HG02943 (cell line): ENCODE data around the gene C1orf35.

Experiments
- ATAC-seq: cut with Tn5 transposase; IDR thresholded peaks from one replicate; pipeline ENCODE4 v1.9.1; 2021; ENCODE audit warnings: mild to moderate bottlenecking, low read depth, moderate library complexity; ENCODE audit not compliant: unreplicated experiment

The C1orf35 gene

GRCh38 chr1:228066891-228067654 lies 36.1 kb downstream of the C1orf35 start:
- no peak for ATAC-seq

- no peak for ATAC-seq
These were observed 36.7 kb downstream of the C1orf35 start for GRCh38 chr1:228066416-228066815.

DNA sequence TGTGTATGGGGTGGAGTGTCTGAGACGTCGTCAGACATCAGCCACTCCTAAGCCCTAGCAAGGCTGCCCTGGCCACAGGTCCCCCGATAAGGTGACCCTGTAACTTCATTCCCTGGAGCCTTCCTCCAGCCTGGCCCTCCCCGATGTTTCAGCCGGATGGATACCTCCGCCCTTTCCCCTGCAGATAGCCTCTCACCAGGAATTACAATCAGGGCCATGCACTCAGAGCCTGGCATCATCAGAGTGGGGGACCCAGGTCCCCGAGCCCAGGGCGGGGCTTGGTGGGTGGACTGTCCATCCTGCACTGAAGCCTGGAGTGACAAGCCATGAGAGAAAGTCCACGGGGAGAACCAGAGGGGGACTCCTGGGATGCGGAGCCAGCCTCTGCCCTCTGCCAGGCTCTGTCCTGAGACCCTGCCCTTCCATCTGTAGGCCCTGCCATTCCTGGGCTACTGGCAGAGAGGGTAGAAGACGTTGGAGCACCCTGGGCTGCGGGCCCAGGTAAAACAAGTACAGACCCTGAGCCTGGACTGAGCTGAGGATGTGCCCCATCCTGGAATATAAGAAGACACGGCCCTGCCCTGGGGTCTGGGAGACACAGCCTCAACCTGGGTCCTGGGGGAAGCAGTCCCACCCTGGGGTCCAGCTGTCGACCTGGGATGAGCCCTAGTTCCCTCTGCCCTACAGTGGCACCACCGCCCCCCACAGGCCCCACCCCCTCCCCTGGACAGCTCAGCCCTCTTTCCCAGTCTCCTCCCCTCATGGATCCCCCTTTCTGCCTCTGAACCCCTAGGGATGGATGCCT lies 37.4 kb downstream of the C1orf35 start:
- no peak for ATAC-seq

GRCh38 chr1:228064741-228065542 lies 38.2 kb downstream of the C1orf35 start:
- ATAC-seq, result no peak

- ATAC-seq, result no peak
These were observed 38.8 kb downstream of the C1orf35 start for GRCh38 chr1:228064296-228064695.

- ATAC-seq, result no peak
These were observed 39.6 kb downstream of the C1orf35 start for GRCh38 chr1:228063251-228064191.

GRCh38 chr1:228062812-228063211 lies 40.3 kb downstream of the C1orf35 start:
- no peak for ATAC-seq

DNA sequence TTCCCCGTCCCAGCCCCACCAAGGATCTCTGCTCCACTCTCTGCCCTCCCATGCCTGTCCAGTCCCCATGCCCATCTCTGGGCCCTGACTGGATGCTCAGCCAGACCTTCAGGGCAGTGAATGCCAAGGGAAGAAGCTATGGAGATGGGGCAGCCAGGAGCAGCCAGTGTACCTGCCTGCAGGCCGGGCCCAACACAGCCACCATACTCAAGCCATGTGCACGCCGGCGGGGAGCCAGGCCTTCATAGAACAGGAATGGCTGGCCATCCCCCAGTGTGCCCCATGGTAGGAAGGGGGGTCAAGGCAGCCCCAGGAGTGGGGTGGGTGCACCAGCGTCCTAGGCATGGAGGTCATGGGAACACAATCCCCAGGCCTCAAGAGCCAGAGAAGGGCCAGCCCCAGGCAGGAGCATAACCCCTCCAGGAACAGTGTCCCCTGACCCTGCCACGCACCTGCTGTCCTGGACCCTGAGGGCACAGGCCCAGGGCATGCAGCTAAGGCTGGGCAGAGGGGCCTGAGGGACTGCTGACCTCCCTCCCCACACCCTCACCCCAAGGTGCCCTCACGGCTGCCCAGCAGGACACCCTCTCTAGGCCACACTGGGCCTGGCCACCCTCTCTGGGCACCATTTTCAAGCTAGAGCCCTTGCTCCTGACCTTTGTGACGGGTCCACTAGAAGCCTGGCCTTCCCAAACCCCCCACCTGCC lies 40.9 kb downstream of the C1orf35 start:
- ATAC-seq, result no peak

DNA sequence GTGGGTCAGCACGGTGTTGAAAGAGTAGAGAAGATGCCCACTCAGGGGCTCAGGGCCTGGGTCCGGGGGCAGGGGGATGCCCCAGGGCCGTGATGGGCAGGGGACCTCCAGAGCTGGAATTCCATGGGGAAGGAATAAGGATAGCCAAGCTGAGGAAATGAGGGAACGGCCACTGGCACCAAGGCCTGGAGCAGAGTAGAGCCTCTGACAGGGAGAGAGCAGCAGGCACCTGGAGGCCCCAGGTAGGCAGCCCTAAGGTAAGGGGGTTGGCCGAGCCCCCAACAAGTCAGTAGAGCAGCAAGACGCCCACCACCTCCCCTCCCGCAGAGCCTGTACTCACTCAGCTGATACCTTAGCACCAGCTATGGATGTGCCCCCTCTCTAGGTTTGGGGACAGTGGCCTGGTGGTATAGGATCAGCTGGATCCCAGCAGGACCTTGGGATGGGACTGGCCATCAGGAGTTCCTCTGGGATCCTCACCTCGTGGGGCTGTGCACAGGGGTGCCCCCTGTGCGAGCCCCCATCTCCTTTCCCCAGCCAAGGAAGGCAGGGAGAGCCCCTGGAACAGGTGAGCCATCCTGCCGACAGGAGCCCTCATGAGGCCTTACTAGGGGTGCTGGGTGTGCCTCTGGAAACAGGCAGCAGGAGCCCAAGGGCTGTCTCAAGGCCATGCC lies 41.6 kb downstream of the C1orf35 start:
- ATAC-seq, result no peak

DNA sequence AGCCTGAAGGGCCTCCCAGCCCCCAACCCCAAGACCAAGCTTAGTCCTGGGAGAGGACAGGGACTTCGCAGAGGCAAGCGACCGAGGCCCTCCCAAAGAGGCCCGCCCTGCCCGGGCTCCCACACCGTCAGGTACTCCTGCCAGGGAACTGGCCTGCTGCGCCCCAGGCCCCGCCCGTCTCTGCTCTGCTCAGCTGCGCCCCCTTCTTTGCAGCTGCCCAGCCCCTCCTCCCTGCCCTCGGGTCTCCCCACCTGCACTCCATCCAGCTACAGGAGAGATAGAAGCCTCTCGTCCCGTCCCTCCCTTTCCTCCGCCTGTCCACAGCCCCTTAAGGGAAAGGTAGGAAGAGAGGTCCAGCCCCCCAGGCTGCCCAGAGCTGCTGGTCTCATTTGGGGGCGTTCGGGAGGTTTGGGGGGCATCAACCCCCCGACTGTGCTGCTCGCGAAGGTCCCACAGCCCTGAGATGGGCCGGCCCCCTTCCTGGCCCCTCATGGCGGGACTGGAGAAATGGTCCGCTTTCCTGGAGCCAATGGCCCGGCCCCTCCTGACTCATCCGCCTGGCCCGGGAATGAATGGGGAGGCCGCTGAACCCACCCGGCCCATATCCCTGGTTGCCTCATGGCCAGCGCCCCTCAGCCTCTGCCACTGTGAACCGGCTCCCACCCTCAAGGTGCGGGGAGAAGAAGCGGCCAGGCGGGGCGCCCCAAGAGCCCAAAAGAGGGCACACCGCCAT lies 42.5 kb downstream of the C1orf35 start:
- no peak for ATAC-seq

DNA sequence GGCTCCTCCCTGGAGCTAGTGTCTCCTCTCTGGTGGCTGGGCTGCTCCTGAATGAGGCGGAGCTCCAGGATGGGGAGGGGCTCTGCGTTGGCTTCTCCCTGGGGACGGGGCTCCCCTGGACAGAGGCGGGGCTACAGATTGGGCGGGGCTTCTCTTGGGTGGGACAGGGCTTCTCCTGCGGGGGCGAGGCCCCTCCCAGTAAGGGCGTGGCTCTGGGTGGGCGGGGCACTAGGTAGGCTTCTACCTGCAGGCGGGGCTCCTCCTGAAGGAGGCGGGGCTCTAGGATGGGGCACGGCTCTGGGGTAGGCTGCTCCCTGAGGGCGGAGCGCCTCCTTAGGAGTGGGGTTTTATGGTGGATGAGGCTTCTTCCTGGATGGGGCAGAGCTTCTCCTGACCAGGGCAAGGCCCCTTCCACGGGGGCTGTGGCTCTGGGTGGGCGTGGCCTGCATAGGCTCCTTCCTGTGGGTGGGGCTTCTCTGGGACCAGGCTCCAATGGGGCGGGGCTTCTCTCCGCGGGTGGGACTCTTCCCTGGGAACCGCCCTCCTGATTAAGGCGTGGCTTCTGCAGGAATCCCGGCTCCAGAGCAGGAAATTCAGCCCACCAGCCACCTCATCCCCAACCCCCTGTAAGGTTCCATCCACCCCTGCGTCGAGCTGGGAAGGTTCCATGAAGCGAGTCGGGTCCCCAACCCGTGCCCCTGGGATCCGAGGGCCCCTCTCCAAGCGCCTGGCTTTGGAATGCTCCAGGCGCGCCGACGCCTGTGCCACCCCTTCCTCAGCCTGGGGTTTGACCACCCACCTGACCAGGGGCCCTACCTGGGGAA lies 43.3 kb downstream of the C1orf35 start:
- ATAC-seq, result no peak

DNA sequence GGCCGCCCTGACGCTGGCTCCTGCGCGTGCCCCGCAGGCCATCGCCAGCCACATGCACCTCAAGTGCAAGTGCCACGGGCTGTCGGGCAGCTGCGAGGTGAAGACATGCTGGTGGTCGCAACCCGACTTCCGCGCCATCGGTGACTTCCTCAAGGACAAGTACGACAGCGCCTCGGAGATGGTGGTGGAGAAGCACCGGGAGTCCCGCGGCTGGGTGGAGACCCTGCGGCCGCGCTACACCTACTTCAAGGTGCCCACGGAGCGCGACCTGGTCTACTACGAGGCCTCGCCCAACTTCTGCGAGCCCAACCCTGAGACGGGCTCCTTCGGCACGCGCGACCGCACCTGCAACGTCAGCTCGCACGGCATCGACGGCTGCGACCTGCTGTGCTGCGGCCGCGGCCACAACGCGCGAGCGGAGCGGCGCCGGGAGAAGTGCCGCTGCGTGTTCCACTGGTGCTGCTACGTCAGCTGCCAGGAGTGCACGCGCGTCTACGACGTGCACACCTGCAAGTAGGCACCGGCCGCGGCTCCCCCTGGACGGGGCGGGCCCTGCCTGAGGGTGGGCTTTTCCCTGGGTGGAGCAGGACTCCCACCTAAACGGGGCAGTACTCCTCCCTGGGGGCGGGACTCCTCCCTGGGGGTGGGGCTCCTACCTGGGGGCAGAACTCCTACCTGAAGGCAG lies 44.0 kb downstream of the C1orf35 start:
- no peak for ATAC-seq

DNA sequence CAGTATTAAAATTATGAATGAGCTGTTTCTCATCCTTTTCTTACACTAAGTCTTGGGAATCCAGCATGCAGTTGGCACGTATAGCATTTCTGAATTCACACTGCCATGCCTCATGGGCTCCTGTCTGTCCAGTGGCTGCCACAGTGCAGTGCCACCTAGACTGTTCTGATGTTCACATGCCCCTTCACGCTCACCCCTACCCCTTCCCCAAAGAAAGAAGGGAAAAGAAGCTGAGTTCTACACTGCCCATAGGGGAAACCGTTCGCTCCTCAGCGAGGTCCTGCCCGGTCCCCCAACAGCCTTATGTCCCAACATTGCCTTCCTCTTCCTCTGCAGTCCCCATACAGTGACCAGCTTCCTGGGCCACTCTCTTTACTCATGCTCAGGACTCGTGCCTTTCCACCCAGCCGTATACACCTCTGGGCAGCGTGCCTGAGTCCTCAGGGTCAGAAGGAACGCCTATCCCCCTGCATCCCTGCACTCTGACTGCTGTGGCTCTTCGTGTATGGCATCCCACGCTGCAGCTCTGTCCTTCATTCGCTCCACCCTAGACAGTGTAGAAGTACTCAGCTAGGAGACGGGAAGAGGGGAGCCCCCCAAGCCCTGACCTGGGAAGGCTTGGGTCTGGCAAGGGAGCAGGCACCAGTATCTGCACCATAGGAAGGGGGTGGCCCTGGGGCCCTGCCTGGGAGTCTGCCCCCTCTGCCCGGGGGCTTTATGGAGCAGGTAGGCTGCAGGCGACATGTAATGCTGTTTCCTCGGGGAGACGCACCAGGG lies 44.8 kb downstream of the C1orf35 start:
- no peak for ATAC-seq
